Testis (tissue), 2 donors: ENCODE data around the gene PIWIL4.

Experiments used
- POLR2A ChIP-seq: fragments of 450-650 bp; IDR thresholded peaks from one replicate; pipeline ENCODE4 v1.6.1; 2017; ENCODE audit warnings: antibody characterized with exemption, mild to moderate bottlenecking, moderate library complexity
- TF ChIP-seq, protein P1 (sequence below), 3 experiments: fragments of 450-650 bp in 2 of 3; fragments of 200-600 bp in 1 of 3; sonication (generic) in 1 of 3; IDR thresholded peaks; one replicate each; pipeline ENCODE4 v1.5.1; 2016 to 2019; ENCODE audit warnings: antibody characterized with exemption in 3 of 3, mild to moderate bottlenecking in 2 of 3, moderate library complexity in 1 of 3

DNA sequence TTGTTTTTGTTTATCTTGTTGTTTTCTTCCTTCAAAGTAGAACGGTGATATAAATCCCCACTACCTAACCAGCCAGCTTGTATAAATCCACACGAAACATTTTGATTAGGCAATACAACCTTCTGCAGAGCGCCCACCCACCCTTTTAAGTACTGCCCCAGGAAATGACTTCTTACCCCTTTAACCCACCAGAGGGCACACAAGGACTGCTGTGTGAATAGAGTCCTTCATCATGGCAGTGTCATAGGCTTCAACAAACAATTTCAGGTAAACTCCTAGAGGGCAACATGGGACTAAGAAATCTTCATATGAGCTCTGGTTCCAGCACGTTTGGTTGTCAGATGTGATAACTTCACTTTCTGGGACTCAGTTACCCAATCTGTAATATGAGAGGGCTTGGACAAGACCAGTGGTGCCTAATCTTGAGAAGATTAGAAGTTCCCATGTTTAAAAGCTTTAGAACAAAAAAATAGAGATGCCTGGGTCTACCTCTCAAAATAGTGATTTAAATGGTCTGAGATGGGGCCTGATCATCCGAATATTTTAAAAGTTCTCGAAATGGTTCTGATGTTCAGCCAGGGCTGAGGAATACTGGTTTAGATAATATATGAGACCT is 56.1 kb downstream of the PIWIL4 start:
- TF ChIP-seq, protein P1, sequence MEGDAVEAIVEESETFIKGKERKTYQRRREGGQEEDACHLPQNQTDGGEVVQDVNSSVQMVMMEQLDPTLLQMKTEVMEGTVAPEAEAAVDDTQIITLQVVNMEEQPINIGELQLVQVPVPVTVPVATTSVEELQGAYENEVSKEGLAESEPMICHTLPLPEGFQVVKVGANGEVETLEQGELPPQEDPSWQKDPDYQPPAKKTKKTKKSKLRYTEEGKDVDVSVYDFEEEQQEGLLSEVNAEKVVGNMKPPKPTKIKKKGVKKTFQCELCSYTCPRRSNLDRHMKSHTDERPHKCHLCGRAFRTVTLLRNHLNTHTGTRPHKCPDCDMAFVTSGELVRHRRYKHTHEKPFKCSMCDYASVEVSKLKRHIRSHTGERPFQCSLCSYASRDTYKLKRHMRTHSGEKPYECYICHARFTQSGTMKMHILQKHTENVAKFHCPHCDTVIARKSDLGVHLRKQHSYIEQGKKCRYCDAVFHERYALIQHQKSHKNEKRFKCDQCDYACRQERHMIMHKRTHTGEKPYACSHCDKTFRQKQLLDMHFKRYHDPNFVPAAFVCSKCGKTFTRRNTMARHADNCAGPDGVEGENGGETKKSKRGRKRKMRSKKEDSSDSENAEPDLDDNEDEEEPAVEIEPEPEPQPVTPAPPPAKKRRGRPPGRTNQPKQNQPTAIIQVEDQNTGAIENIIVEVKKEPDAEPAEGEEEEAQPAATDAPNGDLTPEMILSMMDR (IDR thresholded peaks at IDR 0.05), result peak; percentile 41 to 68 (median 66)
- TF ChIP-seq POLR2A, result no peak
